ENCODE data around the gene IL13RA1. TPM values are rescaled to one million over a fixed set of nuclear protein-coding genes. Genes with fewer than 3 reads are reported as not detected.

The IL13RA1 gene
- total RNA-seq, 3 donors from 2014 or later: 89.4 to 133 (median 104) TPM

DNA sequence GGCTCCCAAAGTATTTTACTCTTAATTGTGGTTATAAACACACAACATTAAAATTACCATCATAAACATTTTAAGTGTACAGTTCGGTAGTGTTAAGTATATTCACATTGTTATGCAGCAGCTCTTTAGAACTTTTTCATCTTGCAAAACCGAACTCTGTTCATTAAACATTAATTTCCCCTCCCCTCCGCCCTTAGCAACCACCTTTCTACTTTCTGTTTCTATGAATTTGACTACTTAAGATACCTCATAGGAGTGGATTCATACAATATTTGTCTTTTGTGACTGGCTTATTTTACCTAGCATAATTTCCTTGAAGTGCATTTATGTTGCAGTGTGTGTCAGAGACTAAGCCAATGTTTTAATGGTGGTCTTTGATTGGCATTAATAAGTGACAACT is 32.6 kb downstream of the IL13RA1 start:
- H3K36me3 ChIP-seq (ENCODE audit: low read depth): no peaks in the 10 kb centered on the region
- no peaks in the 10 kb centered on the region for H3K9me3 ChIP-seq
- H3K4me3 ChIP-seq: no peak overlapping the region
- ATAC-seq: no peak
- intact Hi-C loops (cut with DNase I, micrococcal nuclease): no loop called here
- TF ChIP-seq, protein P1, sequence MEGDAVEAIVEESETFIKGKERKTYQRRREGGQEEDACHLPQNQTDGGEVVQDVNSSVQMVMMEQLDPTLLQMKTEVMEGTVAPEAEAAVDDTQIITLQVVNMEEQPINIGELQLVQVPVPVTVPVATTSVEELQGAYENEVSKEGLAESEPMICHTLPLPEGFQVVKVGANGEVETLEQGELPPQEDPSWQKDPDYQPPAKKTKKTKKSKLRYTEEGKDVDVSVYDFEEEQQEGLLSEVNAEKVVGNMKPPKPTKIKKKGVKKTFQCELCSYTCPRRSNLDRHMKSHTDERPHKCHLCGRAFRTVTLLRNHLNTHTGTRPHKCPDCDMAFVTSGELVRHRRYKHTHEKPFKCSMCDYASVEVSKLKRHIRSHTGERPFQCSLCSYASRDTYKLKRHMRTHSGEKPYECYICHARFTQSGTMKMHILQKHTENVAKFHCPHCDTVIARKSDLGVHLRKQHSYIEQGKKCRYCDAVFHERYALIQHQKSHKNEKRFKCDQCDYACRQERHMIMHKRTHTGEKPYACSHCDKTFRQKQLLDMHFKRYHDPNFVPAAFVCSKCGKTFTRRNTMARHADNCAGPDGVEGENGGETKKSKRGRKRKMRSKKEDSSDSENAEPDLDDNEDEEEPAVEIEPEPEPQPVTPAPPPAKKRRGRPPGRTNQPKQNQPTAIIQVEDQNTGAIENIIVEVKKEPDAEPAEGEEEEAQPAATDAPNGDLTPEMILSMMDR (IDR thresholded peaks at IDR 0.05): no peak
- DNase-seq: no peak
- H3K4me1 ChIP-seq (ENCODE audit: low read depth): no peaks in the 10 kb centered on the region

DNA sequence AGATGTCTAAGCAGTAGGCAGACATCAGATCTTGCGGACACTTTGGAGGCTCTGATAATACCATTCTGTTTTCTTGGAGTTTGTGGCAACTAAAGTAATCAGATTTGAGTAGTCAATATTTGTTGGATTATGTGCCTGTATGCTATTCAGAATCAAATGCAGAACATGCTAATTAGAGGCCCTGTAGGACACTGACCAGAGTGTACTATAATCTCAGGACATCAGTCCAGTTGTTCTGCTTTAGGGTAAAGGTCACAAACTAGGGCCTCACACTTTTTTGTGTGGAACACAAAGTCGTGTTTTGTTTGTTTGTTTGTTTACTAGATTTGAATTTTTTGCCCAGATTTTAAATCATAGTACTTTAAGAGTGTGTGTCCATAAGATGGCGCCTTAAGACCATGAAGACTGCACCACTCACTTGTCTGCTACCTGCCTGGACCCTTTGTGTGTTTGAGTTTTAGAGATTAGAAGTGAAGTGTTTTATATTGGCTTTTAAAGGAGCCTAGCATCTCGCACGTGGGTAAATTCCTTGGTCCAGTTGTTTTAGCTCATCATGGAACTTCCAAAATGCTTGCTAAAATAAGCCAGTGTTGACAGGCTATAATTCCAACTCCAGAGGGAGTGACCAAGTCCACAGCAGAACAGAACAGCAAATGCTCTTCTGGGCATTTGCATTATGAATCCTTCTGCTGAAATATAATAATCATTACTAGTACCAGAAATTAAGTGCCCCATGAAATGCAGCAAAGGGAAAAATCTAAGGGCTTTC is 34.7 kb downstream of the IL13RA1 start:
- H3K9me3 ChIP-seq: no peaks in the 10 kb centered on the region
- ATAC-seq (no peak), DNase-seq (no peak)
- H3K36me3 ChIP-seq (ENCODE audit: low read depth): no peaks in the 10 kb centered on the region
- TF ChIP-seq, protein P1 (IDR thresholded peaks at IDR 0.05): no peak
- no peaks in the 10 kb centered on the region for H3K4me1 ChIP-seq (ENCODE audit: low read depth)
- no peak overlapping the region for H3K4me3 ChIP-seq
- intact Hi-C loops (cut with DNase I, micrococcal nuclease): no loop called here

DNA sequence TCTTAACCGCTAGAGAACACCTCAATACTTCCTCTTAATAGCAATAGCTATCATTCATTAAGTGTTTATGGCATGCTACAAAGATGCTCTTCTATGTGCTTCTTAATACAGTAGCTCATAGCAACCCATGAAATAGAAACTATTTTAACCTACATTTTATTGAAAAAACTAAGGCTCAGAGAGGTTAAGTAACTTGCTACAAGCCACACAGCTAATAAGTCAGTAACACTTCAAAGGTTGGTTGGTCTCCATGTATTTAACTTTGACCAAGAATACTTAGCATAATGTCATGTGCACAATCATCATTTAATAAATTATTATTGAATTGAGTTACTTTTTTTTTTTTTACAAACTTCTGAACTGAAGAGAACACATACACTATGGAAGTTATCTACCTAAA is 36.1 kb downstream of the IL13RA1 start:
- DNase-seq (no peak), ATAC-seq (no peak)
- Histone ChIP-seq H3K4me3 (no peak overlapping the region), H3K4me1 (ENCODE audit: low read depth) (no peaks in the 10 kb centered on the region), H3K9me3 (no peaks in the 10 kb centered on the region), H3K36me3 (ENCODE audit: low read depth) (no peaks in the 10 kb centered on the region)
- TF ChIP-seq, protein P1 (IDR thresholded peaks at IDR 0.05): no peak
- intact Hi-C loops (cut with DNase I, micrococcal nuclease): no loop called here

DNA sequence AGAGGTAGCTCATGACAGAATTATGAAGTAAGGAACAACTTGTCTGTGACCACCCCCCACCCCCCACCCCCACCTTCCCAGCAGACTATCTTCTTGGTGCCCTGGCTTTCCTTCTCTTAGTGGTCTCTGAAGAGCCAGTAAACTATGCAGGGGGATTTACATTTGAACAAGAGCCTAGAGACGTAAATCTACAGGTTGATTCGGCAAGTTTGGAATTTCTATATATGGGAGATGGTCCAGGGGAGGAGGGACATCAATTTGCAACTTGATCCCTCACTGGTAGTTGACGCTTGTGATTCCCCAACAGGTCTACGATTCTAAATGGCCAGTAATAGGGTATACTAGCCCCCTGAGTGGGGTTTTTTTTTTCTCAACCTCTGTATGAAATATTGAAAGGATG is 36.7 kb downstream of the IL13RA1 start:
- intact Hi-C loops (cut with DNase I, micrococcal nuclease): no loop called here
- H3K36me3 ChIP-seq (ENCODE audit: low read depth): no peaks in the 10 kb centered on the region
- DNase-seq (no peak), ATAC-seq (no peak)
- TF ChIP-seq, protein P1 (IDR thresholded peaks at IDR 0.05): no peak
- no peak overlapping the region for H3K4me3 ChIP-seq
- H3K4me1 ChIP-seq (ENCODE audit: low read depth): no peaks in the 10 kb centered on the region
- H3K9me3 ChIP-seq: no peaks in the 10 kb centered on the region

DNA sequence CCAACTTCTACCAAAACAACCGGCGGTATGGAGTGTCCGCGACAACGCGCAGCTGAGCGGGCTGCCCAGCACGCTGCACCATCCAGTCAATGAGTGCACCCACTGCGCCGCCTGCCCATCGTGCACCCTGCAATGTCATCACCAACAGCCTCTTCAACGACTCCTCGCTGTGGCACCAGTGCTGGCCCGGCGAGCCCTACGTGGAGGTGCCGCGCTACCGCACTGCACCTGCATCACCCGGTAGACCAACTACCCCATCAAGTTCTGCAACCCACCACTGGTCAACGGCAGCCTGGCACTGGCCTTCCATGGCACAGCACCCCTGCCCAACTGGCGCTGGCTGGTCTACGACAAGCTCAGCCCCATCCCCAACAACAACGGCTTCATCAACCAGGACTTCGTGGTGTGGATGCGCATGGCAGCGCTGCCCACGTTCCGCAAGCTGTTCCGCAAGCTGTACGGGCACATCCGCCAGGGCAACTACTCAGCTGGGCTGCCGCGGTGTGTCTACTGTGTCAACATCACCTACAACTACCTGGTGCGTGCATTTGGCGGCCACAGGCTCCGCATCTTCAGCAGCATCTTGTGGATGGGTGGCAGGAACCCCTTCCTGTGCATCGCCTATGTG is 42.8 kb downstream of the IL13RA1 start:
- TF ChIP-seq, protein P1 (IDR thresholded peaks at IDR 0.05): no peak
- DNase-seq (no peak), ATAC-seq (no peak)
- intact Hi-C loops (cut with DNase I, micrococcal nuclease): no loop called here
- Histone ChIP-seq H3K4me1 (ENCODE audit: low read depth) (no peaks in the 10 kb centered on the region), H3K4me3 (no peak overlapping the region), H3K36me3 (ENCODE audit: low read depth) (no peaks in the 10 kb centered on the region), H3K9me3 (no peaks in the 10 kb centered on the region)
